Measurements from ENCODE around the gene KCNE4. TPM values are rescaled to one million over a fixed set of nuclear protein-coding genes. Genes with fewer than 3 reads are reported as not detected.

The KCNE4 gene
- total and polyA plus RNA-seq, 2 experiments from 2014 or later, result not detected

- Mint-ChIP-seq H3K4me3 (no peak overlapping the region), H3K27me3 (ENCODE audit: insufficient read depth, low read depth, poor library complexity) (no peaks in the 10 kb centered on the region), H3K4me1 (peaks cover 13% of the 10 kb centered on the region; the same call in 2 of the 3 replicates), H3K36me3 (ENCODE audit: low read depth) (no peaks in the 10 kb centered on the region), H3K9me3 (no peaks in the 10 kb centered on the region), H3K27ac (no peak overlapping the region)
- no peak overlapping the region for H3K4me2 ChIP-seq
- ATAC-seq (no peak), DNase-seq (ENCODE audit: low spot score) (no peak)
- H3K4me3 ChIP-seq, result no peak overlapping the region
- H3K27ac ChIP-seq (ENCODE audit: low read depth), result no peak overlapping the region
- 0 out of 2 replicates have a peak, but pooled peaks cover 4% of the 10 kb centered on the region for H4K20me1 ChIP-seq (replicated peaks; ENCODE audit: insufficient read depth)
- no peaks in the 10 kb centered on the region for H3K27me3 ChIP-seq (ENCODE audit: insufficient read depth)
- H2AFZ ChIP-seq, result 0 out of 2 replicates have a peak overlapping the region, but pooled peaks have one; percentile 16
- TF ChIP-seq ZNF331 (CRISPR knock-in tag; IDR thresholded peaks at IDR 0.05; ENCODE audit: low read depth) (no peak), ZNF114 (CRISPR knock-in tag; IDR thresholded peaks at IDR 0.05) (no peak), EZH2phosphoT487 (IDR thresholded peaks at IDR 0.05; ENCODE audit: unreplicated experiment) (no peak)
- no peaks in the 10 kb centered on the region for H3K79me2 ChIP-seq (replicated peaks; ENCODE audit: insufficient read depth)
- no peaks in the 10 kb centered on the region for H3K36me3 ChIP-seq (ENCODE audit: insufficient read depth)
- H3K9me2 ChIP-seq (ENCODE audit: insufficient read depth), result no peaks in the 10 kb centered on the region
- no peaks in the 10 kb centered on the region for H3K4me1 ChIP-seq (ENCODE audit: insufficient read depth)
- H3F3A ChIP-seq (replicated peaks; ENCODE audit: low read depth), result no peaks in the 10 kb centered on the region
Measured at GRCh38 chr2:223068071-223068470, 16.1 kb downstream of the KCNE4 start.

- ATAC-seq (no peak), DNase-seq (ENCODE audit: low spot score) (no peak)
- H3K4me3 ChIP-seq, result no peak overlapping the region
- no peaks in the 10 kb centered on the region for H3K4me1 ChIP-seq (ENCODE audit: insufficient read depth)
- Mint-ChIP-seq H3K9me3 (no peaks in the 10 kb centered on the region), H3K4me3 (no peak overlapping the region), H3K27me3 (ENCODE audit: insufficient read depth, low read depth, poor library complexity) (no peaks in the 10 kb centered on the region), H3K4me1 (peaks cover 5% of the 10 kb centered on the region; the same call in 2 of the 3 replicates), H3K27ac (no peak overlapping the region), H3K36me3 (ENCODE audit: low read depth) (no peaks in the 10 kb centered on the region)
- no peaks in the 10 kb centered on the region for H3K79me2 ChIP-seq (replicated peaks; ENCODE audit: insufficient read depth)
- no peaks in the 10 kb centered on the region for H3K27me3 ChIP-seq (ENCODE audit: insufficient read depth)
- H3K27ac ChIP-seq (ENCODE audit: low read depth), result no peak overlapping the region
- no peak overlapping the region for H2AFZ ChIP-seq
- H3K4me2 ChIP-seq, result no peak overlapping the region
- no peaks in the 10 kb centered on the region for H3F3A ChIP-seq (replicated peaks; ENCODE audit: low read depth)
- H3K9me2 ChIP-seq (ENCODE audit: insufficient read depth), result no peaks in the 10 kb centered on the region
- no peaks in the 10 kb centered on the region for H3K36me3 ChIP-seq (ENCODE audit: insufficient read depth)
- H4K20me1 ChIP-seq (replicated peaks; ENCODE audit: insufficient read depth), result 0 out of 2 replicates have a peak, but pooled peaks cover 4% of the 10 kb centered on the region
- TF ChIP-seq JUNB (IDR thresholded peaks at IDR 0.05; ENCODE audit: unreplicated experiment) (no peak), CREB1 (CRISPR knock-in tag; IDR thresholded peaks at IDR 0.05; ENCODE audit: low read depth) (no peak), ZNF114 (CRISPR knock-in tag; IDR thresholded peaks at IDR 0.05) (no peak), EZH2phosphoT487 (IDR thresholded peaks at IDR 0.05; ENCODE audit: unreplicated experiment) (no peak), ZNF331 (CRISPR knock-in tag; IDR thresholded peaks at IDR 0.05; ENCODE audit: low read depth) (no peak), CTCF (conservative IDR thresholded peaks at IDR 0.05; ENCODE audit: low read depth in 2 of 2) (no peak), REST (IDR thresholded peaks at IDR 0.05; ENCODE audit: unreplicated experiment) (no peak), STAT1 (IDR thresholded peaks at IDR 0.05; ENCODE audit: unreplicated experiment) (no peak), ETS1 (IDR thresholded peaks at IDR 0.05) (no peak), EZH2 (IDR thresholded peaks at IDR 0.05; ENCODE audit: low read depth, unreplicated experiment) (no peak), POLR2AphosphoS5 (IDR thresholded peaks at IDR 0.05; ENCODE audit: low read depth) (no peak)
Measured at GRCh38 chr2:223069465-223069864, 17.5 kb downstream of the KCNE4 start.

All from GM23338 (cell line).